Lower leg skin (tissue), 3 donors: Measurements from ENCODE around the gene CHD5.

ENCODE experiments used
- CTCF ChIP-seq, 3 donors: fragments of 450-650 bp; IDR thresholded peaks; one replicate each; pipeline ENCODE4 v1.5.1; 2016; ENCODE audit warnings: antibody characterized with exemption in 3 of 3, mild to moderate bottlenecking in 3 of 3, moderate library complexity in 2 of 3
- POLR2A ChIP-seq, 2 donors: fragments of 450-650 bp; IDR thresholded peaks; one replicate each; pipeline ENCODE4 v1.6.1; 2016 to 2017; ENCODE audit warnings: antibody characterized with exemption in 2 of 2, mild to moderate bottlenecking in 1 of 2, moderate library complexity in 1 of 2

- TF ChIP-seq POLR2A (IDR thresholded peaks at IDR 0.05): no peak
- no peak for TF ChIP-seq CTCF (IDR thresholded peaks at IDR 0.05)
Observed at GRCh38 chr1:6165441-6165985, 14.6 kb downstream of the CHD5 start.
